Spleen (tissue), 11 donors: ENCODE measurements around the gene TMEM259. TPM values are rescaled to one million over a fixed set of nuclear protein-coding genes. Genes with fewer than 3 reads are reported as not detected.

Source experiments
- DNase-seq: peaks from one replicate; pipeline ENCODE4 v3.0.0-alpha.2; 2020
- H3K27ac ChIP-seq, 8 donors: fragments of 200-600 bp; sonication (generic) in 7 of 8; 1 replicate in 4 of 8; 2 replicates in 4 of 8; pipeline versions ENCODE4 v1.5.0 to v1.8.0; 2016 to 2021; ENCODE audit warnings: inconsistent platforms in 4 of 8, mild to moderate bottlenecking in 4 of 8, moderate library complexity in 1 of 8
- H3K27me3 ChIP-seq, 7 donors: fragments of 200-600 bp; sonication (generic) in 6 of 7; replicated peaks in 1 of 7; 1 replicate in 4 of 7; 2 replicates in 3 of 7; pipeline versions ENCODE4 v1.5.0 to v1.8.0; 2016 to 2021; ENCODE audit warnings: inconsistent platforms in 3 of 7, mild to moderate bottlenecking in 1 of 7
- H3K36me3 ChIP-seq, 6 donors: fragments of 200-600 bp; sonication (generic) in 5 of 6; 1 replicate in 4 of 6; 2 replicates in 2 of 6; pipeline versions ENCODE4 v1.5.0 to v1.8.0; 2016 to 2021; ENCODE audit warnings: inconsistent platforms in 2 of 6
- H3K4me1 ChIP-seq, 6 donors: fragments of 200-600 bp; sonication (generic) in 5 of 6; 1 replicate in 3 of 6; 2 replicates in 3 of 6; pipeline versions ENCODE4 v1.5.0 to v1.8.0; 2016 to 2021; ENCODE audit warnings: inconsistent platforms in 3 of 6
- H3K4me3 ChIP-seq, 8 donors: fragments of 200-600 bp; sonication (generic) in 7 of 8; 1 replicate in 4 of 8; 2 replicates in 4 of 8; pipeline versions ENCODE4 v1.5.0 to v1.8.0; 2016 to 2021; ENCODE audit warnings: inconsistent platforms in 4 of 8, mild to moderate bottlenecking in 4 of 8, moderate library complexity in 2 of 8
- H3K9me3 ChIP-seq, 8 donors: fragments of 200-600 bp; sonication (generic) in 7 of 8; 1 replicate in 4 of 8; 2 replicates in 4 of 8; pipeline versions ENCODE4 v1.5.0 to v1.8.0; 2016 to 2021; ENCODE audit warnings: inconsistent platforms in 4 of 8
- POLR2A ChIP-seq, 3 donors: fragments of 450-650 bp; IDR thresholded peaks; one replicate each; pipeline ENCODE4 v1.5.1; 2017; ENCODE audit warnings: antibody characterized with exemption in 3 of 3, mild to moderate bottlenecking in 1 of 3
- POLR2AphosphoS5 ChIP-seq, 3 donors: sonication (generic); formaldehyde crosslinking; IDR thresholded peaks; one replicate each; pipeline ENCODE4 v1.5.1; 2017; ENCODE audit warnings: antibody characterized with exemption in 3 of 3
- WGBS, 5 donors: extraction: QIAGEN DNeasy Blood & Tissue Kit in 3 of 5; methylation state at CpG; one replicate each; pipeline versions ENCODE4 v1.1.5 to v1.1.7; 2013 to 2018; 5-methylcytosine and 5-hydroxymethylcytosine counted together
- intact Hi-C: fragments of 100-400 bp; cut with DNase I; formaldehyde crosslinking; loops from one replicate; pipeline ENCODE4 v1.15.0; 2023; ENCODE audit warnings: low total_unique reads
- polyA plus RNA-seq, 3 donors: library from polyadenylated mRNA; stranded (reverse); fragments of 200-250 nt; gene quantifications; one replicate each; pipeline ENCODE4 v1.2.1, GENCODE V29; 2013
- total RNA-seq, 7 donors: library from RNA; depleted of rRNA in 3 of 7; stranded (reverse); fragments of >200 nt in 3 of 7; fragmentation: NEBNext Ultra II Directional in 4 of 7; extraction: Animal tissue kit (Norgen Biotek cat#: 25700) in 4 of 7; gene quantifications; one replicate each; pipeline versions ENCODE4 v1.1.0 to v1.2.1, GENCODE V29; 2016 to 2021
- TF ChIP-seq, protein P1 (sequence below), 11 experiments: fragments of 200-600 bp in 7 of 11; fragments of 450-650 bp in 4 of 11; sonication (generic) in 4 of 11; IDR thresholded peaks in 8 of 11; conservative IDR thresholded peaks in 3 of 11; 1 replicate in 7 of 11; 2 replicates in 4 of 11; pipeline versions ENCODE4 v1.4.0 to v1.8.0; 2016 to 2021; ENCODE audit warnings: antibody characterized with exemption in 11 of 11, inconsistent platforms in 4 of 11, mild to moderate bottlenecking in 1 of 11
- donor health status: healthy with polysubstance abuse.
- donor health status: DM: no; HTN: no; CAD: no; lungs with moderate emphysema.
- donor health status: DM: no; HTN: no; CAD: no.
- donor health status: Bipolar disorder and iron deficiency.
- donor health status: healthy.
- donor health status: DM: no; HTN: no; CAD: no.
- donor health status: DM: yes; HTN: yes; CAD: no.

The TMEM259 gene
- total and polyA plus RNA-seq, 10 donors: 172 to 560 (median 241) TPM

DNA sequence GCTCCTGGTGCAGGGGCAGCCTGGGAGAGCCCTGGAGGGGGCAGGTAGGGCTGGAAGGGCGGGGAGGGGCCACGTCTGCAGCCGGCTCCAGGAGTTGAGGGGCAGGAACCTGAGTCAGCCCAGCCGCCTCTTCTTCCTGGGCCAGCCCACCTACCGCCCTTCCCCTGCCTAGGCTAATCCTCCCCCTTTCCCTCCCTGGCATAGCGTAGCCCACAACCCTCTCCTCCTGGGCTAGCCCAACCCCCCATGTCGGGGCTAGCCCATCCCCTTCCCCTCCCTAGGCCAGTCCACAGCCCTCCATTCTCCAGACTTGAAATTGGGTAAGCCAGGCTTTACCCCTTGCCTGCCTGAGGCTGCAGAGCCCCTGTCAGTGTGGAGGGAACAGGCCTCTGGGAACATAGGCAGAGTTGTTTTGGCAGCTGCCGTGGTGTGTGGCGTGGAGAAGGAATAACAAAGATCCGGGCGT lies 57.4 kb downstream of the TMEM259 start:
- Histone ChIP-seq H3K27me3 (no peaks in the 10 kb centered on the region), H3K4me1 (no peaks in the 10 kb centered on the region), H3K27ac (no peak overlapping the region), H3K4me3 (no peak overlapping the region), H3K9me3 (peaks cover 0 to 6% (median 0%) of the 10 kb centered on the region in 8 donors), H3K36me3 (peaks cover 0 to 97% (median 42%) of the 10 kb centered on the region in 6 donors)
- TF ChIP-seq POLR2A (IDR thresholded peaks at IDR 0.05) (no peak), POLR2AphosphoS5 (IDR thresholded peaks at IDR 0.05) (no peak)
- TF ChIP-seq, protein P1, sequence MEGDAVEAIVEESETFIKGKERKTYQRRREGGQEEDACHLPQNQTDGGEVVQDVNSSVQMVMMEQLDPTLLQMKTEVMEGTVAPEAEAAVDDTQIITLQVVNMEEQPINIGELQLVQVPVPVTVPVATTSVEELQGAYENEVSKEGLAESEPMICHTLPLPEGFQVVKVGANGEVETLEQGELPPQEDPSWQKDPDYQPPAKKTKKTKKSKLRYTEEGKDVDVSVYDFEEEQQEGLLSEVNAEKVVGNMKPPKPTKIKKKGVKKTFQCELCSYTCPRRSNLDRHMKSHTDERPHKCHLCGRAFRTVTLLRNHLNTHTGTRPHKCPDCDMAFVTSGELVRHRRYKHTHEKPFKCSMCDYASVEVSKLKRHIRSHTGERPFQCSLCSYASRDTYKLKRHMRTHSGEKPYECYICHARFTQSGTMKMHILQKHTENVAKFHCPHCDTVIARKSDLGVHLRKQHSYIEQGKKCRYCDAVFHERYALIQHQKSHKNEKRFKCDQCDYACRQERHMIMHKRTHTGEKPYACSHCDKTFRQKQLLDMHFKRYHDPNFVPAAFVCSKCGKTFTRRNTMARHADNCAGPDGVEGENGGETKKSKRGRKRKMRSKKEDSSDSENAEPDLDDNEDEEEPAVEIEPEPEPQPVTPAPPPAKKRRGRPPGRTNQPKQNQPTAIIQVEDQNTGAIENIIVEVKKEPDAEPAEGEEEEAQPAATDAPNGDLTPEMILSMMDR (IDR thresholded peaks at IDR 0.05 in 8 of 11, conservative IDR thresholded peaks at IDR 0.05 in 3 of 11): no peak
- DNase-seq: no peak
- intact Hi-C loops: no loop called here
- WGBS, 5 donors: 85 to 94% (median 89%) methylated on average over 10 to 11 of the region's 11 CpGs

DNA sequence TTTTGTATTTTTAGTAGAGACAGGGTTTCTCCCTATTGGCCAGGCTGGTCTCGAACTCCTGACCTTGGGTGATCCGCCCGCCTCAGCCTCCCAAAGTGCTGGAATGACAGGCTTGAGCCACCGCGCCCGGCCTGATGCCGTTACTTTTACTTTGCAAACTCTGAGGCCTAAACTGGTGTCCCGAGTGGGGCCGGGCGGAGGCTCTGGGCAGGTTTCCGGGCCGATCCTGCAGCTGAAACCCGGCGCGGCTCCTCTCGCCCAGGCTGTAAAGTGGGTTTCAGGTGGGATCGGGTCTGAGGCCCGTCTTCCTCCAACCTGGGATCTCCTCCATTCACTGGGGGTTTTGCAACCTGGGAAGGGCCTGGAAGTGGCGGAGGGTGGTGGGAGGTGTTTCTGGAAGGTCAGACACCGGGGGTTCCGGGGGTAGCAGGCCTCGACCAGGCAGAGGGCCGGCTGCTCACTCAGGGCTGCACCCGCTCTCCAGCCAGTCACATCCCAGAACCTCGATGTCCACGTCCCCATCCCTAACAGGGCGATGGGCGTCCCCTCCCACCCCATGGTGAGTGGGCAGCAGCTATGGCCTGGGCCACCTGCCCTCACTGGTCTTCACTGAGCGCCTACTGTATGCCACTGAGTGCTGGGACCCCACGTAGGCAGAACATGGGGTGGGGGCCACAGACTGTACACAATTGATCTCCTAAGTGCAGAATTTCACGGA lies 58.1 kb downstream of the TMEM259 start:
- peaks cover 0 to 6% (median 0%) of the 10 kb centered on the region in 8 donors for H3K9me3 ChIP-seq
- DNase-seq: no peak
- no peaks in the 10 kb centered on the region for H3K27me3 ChIP-seq
- H3K36me3 ChIP-seq: peaks cover 0 to 90% (median 36%) of the 10 kb centered on the region in 6 donors
- no peak overlapping the region for H3K4me3 ChIP-seq
- no peak overlapping the region for H3K27ac ChIP-seq
- no peak for TF ChIP-seq POLR2AphosphoS5 (IDR thresholded peaks at IDR 0.05)
- TF ChIP-seq, protein P1 (IDR thresholded peaks at IDR 0.05 in 8 of 11, conservative IDR thresholded peaks at IDR 0.05 in 3 of 11): no peak
- TF ChIP-seq POLR2A (IDR thresholded peaks at IDR 0.05): no peak
- H3K4me1 ChIP-seq: no peaks in the 10 kb centered on the region
- intact Hi-C loops: no loop called here
- WGBS, 5 donors: 88 to 94% (median 91%) methylated on average over 25 to 31 of the region's 31 CpGs

DNA sequence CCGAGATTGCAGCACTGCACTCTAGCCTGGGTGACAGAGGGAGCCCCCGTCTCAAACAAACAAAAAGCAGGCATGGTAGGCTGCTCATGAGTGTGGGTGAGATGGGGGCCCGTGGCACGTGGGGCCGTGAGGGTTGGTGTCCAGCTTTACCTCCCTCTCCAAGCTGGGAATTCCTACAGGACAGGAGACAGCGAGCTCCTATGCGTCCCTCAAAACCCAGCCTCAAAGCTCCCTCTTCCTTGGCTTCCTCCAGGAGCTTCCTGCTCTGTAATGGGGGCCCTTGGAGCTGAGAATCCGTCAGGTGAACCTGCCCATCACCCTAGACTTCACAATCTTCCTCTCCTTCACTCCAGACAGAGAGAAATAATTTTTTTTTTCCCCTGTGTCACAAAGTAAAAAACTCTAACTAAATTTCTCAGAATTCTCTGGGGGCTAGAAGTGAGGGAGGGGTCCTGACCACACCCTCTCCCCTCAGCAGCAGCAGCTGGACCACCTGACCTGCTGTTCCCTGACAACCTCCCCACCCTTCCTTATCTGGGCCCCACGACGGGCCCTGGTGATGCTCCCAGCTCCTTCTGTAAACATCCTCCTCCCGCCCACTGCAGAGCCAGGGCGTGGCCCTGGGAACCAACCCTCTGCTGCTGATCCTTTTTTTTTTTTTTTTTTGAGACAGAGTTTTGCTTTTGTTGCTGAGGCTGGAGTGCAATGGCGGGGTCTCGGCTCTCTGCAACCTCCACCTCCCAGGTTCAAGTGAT lies 58.9 kb downstream of the TMEM259 start:
- WGBS, 5 donors: 77 to 87% (median 82%) methylated on average over 13 to 14 of the region's 14 CpGs
- DNase-seq: no peak
- intact Hi-C loops: no loop called here
- TF ChIP-seq, protein P1 (IDR thresholded peaks at IDR 0.05 in 8 of 11, conservative IDR thresholded peaks at IDR 0.05 in 3 of 11): no peak
- TF ChIP-seq POLR2A (IDR thresholded peaks at IDR 0.05) (no peak), POLR2AphosphoS5 (IDR thresholded peaks at IDR 0.05) (no peak)
- peaks cover 0 to 3% (median 0%) of the 10 kb centered on the region in 6 donors for H3K4me1 ChIP-seq
- H3K9me3 ChIP-seq: peaks cover 0 to 6% (median 0%) of the 10 kb centered on the region in 8 donors
- H3K27me3 ChIP-seq: no peaks in the 10 kb centered on the region
- H3K27ac ChIP-seq: no peak overlapping the region
- H3K36me3 ChIP-seq: peaks cover 0 to 82% (median 30%) of the 10 kb centered on the region in 6 donors
- H3K4me3 ChIP-seq: no peak overlapping the region

DNA sequence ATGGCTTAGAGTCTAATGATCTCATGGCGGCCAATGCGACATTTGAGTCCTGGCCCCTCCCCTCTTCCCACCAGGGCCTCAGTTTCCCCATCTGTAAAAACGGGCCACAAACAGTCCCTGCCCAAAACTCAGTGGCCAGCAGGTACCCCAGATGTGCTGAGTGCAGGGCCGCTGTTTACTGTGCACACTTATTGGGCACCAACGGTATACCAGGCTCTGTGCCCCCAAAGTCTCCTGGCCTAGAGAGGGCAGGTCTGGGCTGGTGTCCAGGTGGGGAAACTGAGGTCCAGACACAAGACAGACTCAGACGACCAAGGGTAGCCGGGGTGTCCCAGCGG lies 60.4 kb downstream of the TMEM259 start:
- peaks cover 0 to 18% (median 3%) of the 10 kb centered on the region in 6 donors for H3K4me1 ChIP-seq
- intact Hi-C loops: no loop called here
- H3K4me3 ChIP-seq: no peak overlapping the region
- H3K9me3 ChIP-seq: no peaks in the 10 kb centered on the region
- WGBS, 5 donors: 74 to 89% (median 81%) methylated on average over 5 to 8 of the region's 8 CpGs
- DNase-seq: no peak
- H3K36me3 ChIP-seq: peaks cover 0 to 68% (median 19%) of the 10 kb centered on the region in 6 donors
- no peaks in the 10 kb centered on the region for H3K27me3 ChIP-seq
- TF ChIP-seq POLR2AphosphoS5 (IDR thresholded peaks at IDR 0.05): no peak
- H3K27ac ChIP-seq: no peak overlapping the region
